NCI-H1092 (cell line): Measurements from ENCODE around the gene APAF1.

ENCODE experiments used
- DNase-seq: peaks from one replicate; lab custom pipeline; 2025; lab: John Stamatoyannopoulos, UW

The APAF1 gene

GRCh38 chr12:98757455-98757854 is 112.4 kb downstream of the APAF1 start:
- no peak for DNase-seq

GRCh38 chr12:98758331-98758730 is 113.2 kb downstream of the APAF1 start:
- no peak for DNase-seq

DNA sequence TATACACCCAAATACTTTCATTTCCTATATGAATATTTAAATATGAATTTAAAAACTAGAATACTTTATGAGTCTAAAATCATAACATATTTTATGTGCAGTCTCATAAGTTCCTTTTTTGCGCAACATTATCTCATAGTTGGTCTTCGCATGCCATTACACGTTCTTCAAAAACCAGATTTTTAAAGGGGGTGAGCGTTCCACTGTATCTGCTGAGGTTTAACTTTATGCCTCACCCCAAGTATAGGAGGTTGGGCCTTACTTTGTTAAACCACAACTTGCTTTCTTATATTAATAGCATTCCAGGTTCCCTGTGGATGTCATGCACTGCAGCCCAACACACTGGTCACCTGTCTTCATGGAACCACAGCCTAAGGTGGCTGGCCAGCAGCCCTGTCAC is 118.6 kb downstream of the APAF1 start:
- no peak for DNase-seq

DNA sequence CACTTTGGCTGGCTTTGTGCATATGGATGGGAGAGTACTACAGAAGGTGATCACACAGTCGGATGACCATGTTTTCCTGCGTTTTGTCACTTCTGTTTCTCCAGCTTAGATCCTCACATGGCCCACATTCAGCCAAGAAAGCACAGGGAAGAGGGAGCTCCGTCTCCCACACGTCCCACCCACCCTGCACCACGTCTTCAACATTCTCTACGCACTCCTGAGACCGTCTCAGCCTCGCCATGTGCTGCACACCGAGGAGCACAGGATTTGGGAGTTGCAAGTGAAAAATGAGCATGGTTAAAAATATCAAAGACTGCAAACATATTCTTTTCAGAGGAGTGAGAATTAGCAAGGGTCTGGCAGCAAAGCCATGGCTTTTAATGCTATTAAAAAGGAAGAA is 122.2 kb downstream of the APAF1 start:
- no peak for DNase-seq

- DNase-seq, result no peak
These were observed 124.0 kb downstream of the APAF1 start for GRCh38 chr12:98769068-98769467.

DNA sequence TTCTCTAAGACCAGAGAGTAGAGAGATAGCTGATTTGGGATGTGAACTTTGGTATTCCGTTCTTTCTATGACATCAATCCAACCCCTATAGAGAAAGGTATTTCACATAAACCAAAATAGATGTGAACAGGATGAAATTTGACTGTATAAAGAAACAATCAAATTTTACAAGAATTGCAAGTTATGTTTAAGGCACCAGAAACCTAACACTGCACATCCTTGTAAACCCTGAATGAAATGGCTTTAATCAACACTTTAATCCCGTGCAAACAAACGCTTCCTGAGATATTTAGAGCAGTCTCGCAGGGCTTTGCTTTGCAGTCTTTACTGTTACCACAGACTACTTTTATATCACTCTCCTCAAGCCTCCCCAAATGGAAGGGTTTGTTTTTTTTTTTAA is 125.1 kb downstream of the APAF1 start:
- DNase-seq, result no peak

- no peak for DNase-seq
These were observed 127.0 kb downstream of the APAF1 start for GRCh38 chr12:98771811-98772752.

DNA sequence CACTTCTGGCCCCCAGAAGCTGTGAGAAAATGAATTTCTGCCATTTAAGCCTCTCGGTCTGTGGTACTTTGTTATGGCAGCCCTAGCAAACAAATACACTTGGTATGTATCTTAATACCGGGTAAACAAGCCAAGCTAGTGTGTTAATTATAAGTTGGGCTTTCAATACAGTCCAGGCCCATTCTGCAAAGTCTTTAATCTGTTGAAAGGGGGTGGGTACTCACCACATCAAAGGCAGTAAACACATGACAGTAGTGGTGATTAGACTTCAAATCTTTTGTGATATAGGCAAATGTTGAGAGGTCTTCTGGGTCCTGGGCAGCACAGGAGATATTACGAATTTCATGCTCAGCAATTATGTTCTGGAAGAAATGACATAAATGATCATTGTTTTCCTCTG is 127.7 kb downstream of the APAF1 start:
- DNase-seq, result no peak

DNA sequence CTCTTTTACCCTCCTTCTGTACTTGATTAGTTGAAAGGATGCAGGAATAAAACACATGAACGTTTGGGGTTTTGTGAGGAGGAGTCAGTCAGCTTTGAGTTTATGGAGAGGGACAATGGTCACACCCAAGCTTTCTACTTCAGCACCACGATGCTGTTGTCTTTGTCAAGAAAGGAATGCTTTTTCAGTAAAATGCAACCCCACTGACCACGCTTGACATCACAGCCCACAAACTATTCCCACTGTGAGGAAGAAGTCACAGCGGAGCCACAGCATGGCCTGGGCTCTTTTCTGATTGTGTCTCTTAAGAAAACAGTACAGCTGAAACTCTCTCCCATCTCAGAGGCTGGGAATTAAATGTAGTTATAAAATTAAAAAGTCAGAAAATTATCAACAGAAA is 135.2 kb downstream of the APAF1 start:
- no peak for DNase-seq

DNA sequence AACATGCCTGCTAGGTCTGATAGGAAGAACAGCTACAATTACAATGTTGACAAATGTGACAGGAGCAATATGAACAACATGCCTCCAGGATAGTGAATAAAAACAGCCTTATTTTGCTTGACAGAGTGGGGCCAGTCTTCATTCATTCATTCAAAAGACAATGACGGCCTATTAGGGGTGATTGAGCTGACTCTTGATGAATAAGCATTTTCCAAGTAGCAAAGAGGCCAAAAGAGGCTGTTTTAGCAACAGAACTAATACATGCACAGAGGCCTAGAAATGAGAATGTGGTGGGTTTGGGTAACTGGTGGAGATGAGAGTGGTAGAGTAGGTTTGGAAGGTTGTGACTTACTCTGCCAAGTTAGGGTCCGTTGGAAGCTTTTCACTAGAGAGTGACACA is 138.3 kb downstream of the APAF1 start:
- DNase-seq, result no peak
